IMR-90 (cell line): Measurements from ENCODE around the gene PIK3CB. TPM values are rescaled to one million over a fixed set of nuclear protein-coding genes. Genes with fewer than 3 reads are reported as not detected.

Source experiments
- ATAC-seq: fragments of 200-7000 bp; cut with Tn5 transposase; 2 replicates; pipeline ENCODE4 v1.9.1; 2020; ENCODE audit warnings: low read depth, mild to moderate bottlenecking, moderate library complexity
- BruUV-seq: library from RNA; stranded (reverse); fragments of 400-500 nt; replicated peaks from 2 replicates; lab custom pipeline; 2021; lab: Mats Ljungman, UMichigan
- CTCF ChIA-PET: fragments of 300-600 bp; formaldehyde crosslinking; extraction: SDS; loops from one replicate; lab custom pipeline; 2021; ENCODE audit warnings: antibody characterized with exemption; lab: Yijun Ruan, JAX
- POLR2A ChIA-PET: fragments of 300-600 bp; sonication (Branson Sonifier 250); formaldehyde crosslinking; loops from one replicate; lab custom pipeline; 2022; ENCODE audit warnings: antibody characterized with exemption; ENCODE audit not compliant: unreplicated experiment; lab: Charles Lee
- DNase-seq: peaks from one replicate; pipeline ENCODE4 v3.0.0; 2013
- H2AFZ ChIP-seq: replicated peaks from 2 replicates; pipeline ENCODE3; 2013; ENCODE audit warnings: low read length, mild to moderate bottlenecking; ENCODE audit not compliant: poor library complexity
- H2AK5ac ChIP-seq: 2 replicates; pipeline ENCODE4 v1.6.1; 2013; ENCODE audit warnings: low read depth, low read length, inconsistent platforms
- H2AK9ac ChIP-seq: replicated peaks from 2 replicates; pipeline ENCODE3; 2013; ENCODE audit warnings: mild to moderate bottlenecking, low read depth, low read length, moderate library complexity; ENCODE audit not compliant: poor library complexity
- H2BK120ac ChIP-seq: 2 replicates; pipeline ENCODE4 v1.6.1; 2013; ENCODE audit warnings: low read depth, low read length, inconsistent platforms
- H2BK15ac ChIP-seq: 3 replicates; pipeline ENCODE4 v1.6.1; 2013; ENCODE audit warnings: low read depth, low read length, inconsistent platforms
- H2BK20ac ChIP-seq: 2 replicates; pipeline ENCODE4 v1.6.1; 2013; ENCODE audit warnings: low read depth, mild to moderate bottlenecking, inconsistent platforms, low read length, moderate library complexity
- H2BK5ac ChIP-seq: 2 replicates; pipeline ENCODE4 v1.6.1; 2013; ENCODE audit warnings: mild to moderate bottlenecking, low read depth, low read length, inconsistent platforms; ENCODE audit not compliant: poor library complexity, severe bottlenecking
- H3K14ac ChIP-seq: replicated peaks from 2 replicates; pipeline ENCODE4 v1.6.1; 2013; ENCODE audit warnings: low read depth, low read length, inconsistent platforms
- H3K18ac ChIP-seq: 2 replicates; pipeline ENCODE4 v1.6.1; 2013; ENCODE audit warnings: low read depth, low read length, control low read depth
- H3K23ac ChIP-seq: 2 replicates; pipeline ENCODE4 v1.6.1; 2013; ENCODE audit warnings: low read depth, low read length, inconsistent platforms
- H3K27ac ChIP-seq: 2 replicates; pipeline ENCODE4 v1.5.1; 2013; ENCODE audit warnings: mild to moderate bottlenecking, control low read depth, low read length; ENCODE audit not compliant: insufficient read depth
- H3K27me3 ChIP-seq: 2 replicates; pipeline ENCODE4 v1.6.1; 2013; ENCODE audit warnings: low read length; ENCODE audit not compliant: control insufficient read depth, insufficient read depth
- H3K36me3 ChIP-seq: 2 replicates; pipeline ENCODE4 v1.6.1; 2013; ENCODE audit warnings: low read length, mixed read lengths; ENCODE audit not compliant: control insufficient read depth, insufficient read depth
- H3K4ac ChIP-seq: 2 replicates; pipeline ENCODE4 v1.6.1; 2013; ENCODE audit warnings: low read depth, low read length, inconsistent platforms
- H3K4me1 ChIP-seq: 2 replicates; pipeline ENCODE4 v1.6.1; 2013; ENCODE audit warnings: low read length, mixed read lengths; ENCODE audit not compliant: control insufficient read depth, insufficient read depth
- H3K4me2 ChIP-seq: 2 replicates; pipeline ENCODE4 v1.6.1; 2013; ENCODE audit warnings: low read depth, mild to moderate bottlenecking, control low read depth, low read length, moderate library complexity
- H3K4me3 ChIP-seq: 2 replicates; pipeline ENCODE4 v1.5.1; 2013; ENCODE audit warnings: low read depth, mild to moderate bottlenecking, control low read depth, low read length, moderate library complexity; ENCODE audit not compliant: insufficient read depth
- H3K56ac ChIP-seq: 2 replicates; pipeline ENCODE4 v1.6.1; 2013; ENCODE audit warnings: low read length, inconsistent platforms; ENCODE audit not compliant: insufficient read depth; ENCODE audit errors: extremely low read depth
- H3K79me1 ChIP-seq, 2 experiments: 2 replicates each; pipeline ENCODE4 v1.6.1; 2013; ENCODE audit warnings: low read length in 2 of 2, inconsistent platforms in 1 of 2, low read depth in 1 of 2
- H3K9ac ChIP-seq: 2 replicates; pipeline ENCODE4 v1.6.1; 2013; ENCODE audit warnings: low read depth, low read length, control low read depth
- H3K9me1 ChIP-seq: 2 replicates; pipeline ENCODE4 v1.6.1; 2013; ENCODE audit warnings: low read length, inconsistent platforms; ENCODE audit not compliant: insufficient read depth
- H3K9me3 ChIP-seq: 2 replicates; pipeline ENCODE4 v1.6.1; 2013; ENCODE audit warnings: low read length; ENCODE audit not compliant: control insufficient read depth, insufficient read depth
- H4K20me1 ChIP-seq: 2 replicates; pipeline ENCODE4 v1.6.1; 2013; ENCODE audit warnings: low read length, inconsistent platforms; ENCODE audit not compliant: insufficient read depth
- H4K5ac ChIP-seq: 2 replicates; pipeline ENCODE4 v1.6.1; 2013; ENCODE audit warnings: mild to moderate bottlenecking, low read depth, low read length, control low read depth
- H4K8ac ChIP-seq, 2 experiments: 2 replicates each; pipeline ENCODE4 v1.6.1; 2013; ENCODE audit warnings: low read depth in 2 of 2, low read length in 2 of 2, control low read depth in 1 of 2, inconsistent platforms in 1 of 2
- H4K91ac ChIP-seq: 2 replicates; pipeline ENCODE4 v1.6.1; 2013; ENCODE audit warnings: low read depth, low read length, inconsistent platforms; ENCODE audit not compliant: insufficient read depth
- CEBPB ChIP-seq: IDR thresholded peaks from 2 replicates; pipeline ENCODE4 v1.6.1; 2012; ENCODE audit warnings: low read depth, low read length, improper control_type of control experiment
- CTCF ChIP-seq: conservative IDR thresholded peaks from 2 replicates; pipeline ENCODE4 v1.5.1; 2012; ENCODE audit warnings: mild to moderate bottlenecking, low read depth, low read length, improper control_type of control experiment
- MAZ ChIP-seq: IDR thresholded peaks from 2 replicates; pipeline ENCODE4 v1.6.1; 2012; ENCODE audit warnings: low read depth, mild to moderate bottlenecking, low read length, improper control_type of control experiment, moderate library complexity, borderline replicate concordance
- POLR2A ChIP-seq: IDR thresholded peaks from 2 replicates; pipeline ENCODE4 v1.6.1; 2012; ENCODE audit warnings: mild to moderate bottlenecking, low read depth, low read length
- RCOR1 ChIP-seq: IDR thresholded peaks from 2 replicates; pipeline ENCODE4 v1.6.1; 2012; ENCODE audit warnings: mild to moderate bottlenecking, low read length, improper control_type of control experiment; ENCODE audit not compliant: insufficient replicate concordance
- SMC3 ChIP-seq: fragments of 150-350 bp; IDR thresholded peaks from 2 replicates; pipeline ENCODE4 v1.6.1; 2016; ENCODE audit warnings: low read depth, mild to moderate bottlenecking, antibody characterized with exemption, low read length, moderate library complexity
- USF2 ChIP-seq: fragments of 150-350 bp; IDR thresholded peaks from 2 replicates; pipeline ENCODE4 v1.6.1; 2017; ENCODE audit warnings: mild to moderate bottlenecking, antibody characterized with exemption, low read length, low read depth
- WGBS, 2 experiments: methylation state at CpG; one replicate each; pipeline versions ENCODE4 v1.1.5 to v1.1.7; 2013; ENCODE audit warnings: missing lambda C conversion rate in 2 of 2; ENCODE audit not compliant: insufficient read length in 1 of 2; ENCODE audit errors: extremely low coverage in 2 of 2; 5-methylcytosine and 5-hydroxymethylcytosine counted together
- dilution Hi-C: fragments of 300-500 bp; cut with HindIII; formaldehyde crosslinking; loops from one replicate; pipeline ENCODE4 v1.14.3; 2018; ENCODE audit warnings: low sequenced_read_pairs; ENCODE audit not compliant: unreplicated experiment
- in situ Hi-C: fragments of 300-500 bp; cut with MboI; formaldehyde crosslinking; loops from 3 replicates; pipeline ENCODE4 v1.14.3; 2019; ENCODE audit warnings: low sequenced_read_pairs, inconsistent platforms, mixed read lengths
- intact Hi-C: fragments of 100-400 bp; cut with micrococcal nuclease; formaldehyde crosslinking; loops from 2 replicates; pipeline ENCODE4 v1.10.0; 2022
- polyA plus RNA-seq, 3 experiments: library from polyadenylated mRNA; depleted of rRNA; stranded (reverse); fragments of >200 nt; gene quantifications; 2 replicates each; pipeline ENCODE4 v1.2.3, GENCODE V29; 2012; ENCODE audit warnings: low replicate concordance in 1 of 3
- total RNA-seq: library from RNA; depleted of rRNA; stranded (reverse); fragments of >200 nt; gene quantifications from 2 replicates; pipeline ENCODE4 v1.2.3, GENCODE V29; 2012

Gene PIK3CB
- total and polyA plus RNA-seq, 2 of the 4 experiments (the other 2 are of a cell fraction) = 6.3 to 6.8 TPM

GRCh38 chr3:138705675-138706074 is 129.1 kb downstream of the PIK3CB start:
- in situ Hi-C loops = no loop called here
- DNase-seq (no peak), ATAC-seq (no peak)
- no peak overlapping the region for H4K8ac ChIP-seq
- H2BK20ac ChIP-seq = no peak overlapping the region
- dilution Hi-C loops = no loop called here
- no peaks in the 10 kb centered on the region for H3K79me1 ChIP-seq
- H3K14ac ChIP-seq = no peak overlapping the region
- no peak overlapping the region for H3K27ac ChIP-seq
- H3K4me2 ChIP-seq = no peak overlapping the region
- H3K4me1 ChIP-seq = no peaks in the 10 kb centered on the region
- H4K20me1 ChIP-seq = no peaks in the 10 kb centered on the region
- CTCF ChIA-PET = interaction anchor here (0.6 to 1.6 kb wide), 2 partner anchors 88 to 210 kb away, joined by 5 to 7 read pairs; no protein-coding TSS in a partner anchor
- no peak overlapping the region for H2BK15ac ChIP-seq
- TF ChIP-seq MAZ (no peak), USF2 (no peak), POLR2A (no peak), CEBPB (no peak), CTCF (no peak), RCOR1 (no peak), SMC3 (no peak)
- no peak overlapping the region for H3K9ac ChIP-seq
- no peaks in the 10 kb centered on the region for H3K9me3 ChIP-seq
- no peak overlapping the region for H3K18ac ChIP-seq
- no peaks in the 10 kb centered on the region for H3K36me3 ChIP-seq
- POLR2A ChIA-PET = no interaction called here
- intact Hi-C loops = no loop called here
- no CpG with 5 or more reads among the region's 1 CpG for WGBS, 2 experiments
- H4K91ac ChIP-seq = no peak overlapping the region
- H2BK120ac ChIP-seq = no peak overlapping the region
- H2AK5ac ChIP-seq = no peak overlapping the region
- no peak overlapping the region for H2BK5ac ChIP-seq
- H4K5ac ChIP-seq = no peak overlapping the region
- H3K27me3 ChIP-seq = no peaks in the 10 kb centered on the region
- H3K23ac ChIP-seq = no peak overlapping the region
- no TSS peak for BruUV-seq
- H3K4ac ChIP-seq = no peak overlapping the region
- H2AFZ ChIP-seq = no peak overlapping the region
- H3K4me3 ChIP-seq = no peak overlapping the region
- H3K56ac ChIP-seq = no peak overlapping the region
- H3K9me1 ChIP-seq = no peaks in the 10 kb centered on the region
- no peak overlapping the region for H2AK9ac ChIP-seq
